ENCODE measurements around the gene CDC123.

Gene CDC123

GRCh38 chr10:12193193-12193592 is 2.8 kb upstream of the CDC123 start (continued):
- TF ChIP-seq ZNF692 (tag by site-specific recombination; IDR thresholded peaks at IDR 0.05), result 0 out of 2 replicates have a peak, but pooled peaks have one; percentile 27
- TF ChIP-seq ZNF837 (tag by site-specific recombination; IDR thresholded peaks at IDR 0.05), result no peak
- no peak for TF ChIP-seq ZSCAN23 (tag by site-specific recombination; IDR thresholded peaks at IDR 0.05)
- peak; percentile 93 for TF ChIP-seq SCRT2 (tag by site-specific recombination; IDR thresholded peaks at IDR 0.05)
- TF ChIP-seq PRDM6 (tag by site-specific recombination; IDR thresholded peaks at IDR 0.05), result peak; percentile 98
- TF ChIP-seq BCL6B (tag by site-specific recombination; IDR thresholded peaks at IDR 0.05), result peak; percentile 58
- TF ChIP-seq IKZF3 (tag by site-specific recombination; IDR thresholded peaks at IDR 0.05), result 0 out of 2 replicates have a peak, but pooled peaks have one; percentile 10
- peak; percentile 72; the same call in 1 of the 2 replicates for TF ChIP-seq ATF2 (tag by site-specific recombination; IDR thresholded peaks at IDR 0.05; ENCODE audit: low read depth)
- peak; percentile 54; the same call in 1 of the 2 replicates for TF ChIP-seq ZBTB44 (tag by site-specific recombination; IDR thresholded peaks at IDR 0.05)
- peak; percentile 7; the same call in 1 of the 2 replicates for TF ChIP-seq FEZF1 (tag by site-specific recombination; IDR thresholded peaks at IDR 0.05)
- TF ChIP-seq ZNF366 (tag by site-specific recombination; conservative IDR thresholded peaks at IDR 0.05), result peak; percentile 51; the same call in 1 of the 2 replicates
- TF ChIP-seq EGR2 (tag by site-specific recombination; IDR thresholded peaks at IDR 0.05; ENCODE audit: low read depth), result no peak
- TF ChIP-seq ZBTB48 (tag by site-specific recombination; IDR thresholded peaks at IDR 0.05), result no peak
- peak; percentile 20; the same call in 1 of the 2 replicates for TF ChIP-seq PRDM10 (tag by site-specific recombination; IDR thresholded peaks at IDR 0.05)
- TF ChIP-seq ZNF292 (tag by site-specific recombination; IDR thresholded peaks at IDR 0.05; ENCODE audit: borderline replicate concordance, low read depth), result no peak
- TF ChIP-seq ZIC2 (tag by site-specific recombination; IDR thresholded peaks at IDR 0.05), result no peak
- TF ChIP-seq ZNF76 (tag by site-specific recombination; IDR thresholded peaks at IDR 0.05; ENCODE audit: borderline replicate concordance, low read depth), result no peak
- no peak for TF ChIP-seq ZNF132 (tag by site-specific recombination; IDR thresholded peaks at IDR 0.05; ENCODE audit: borderline replicate concordance)
- no peak for TF ChIP-seq ZNF48 (tag by site-specific recombination; IDR thresholded peaks at IDR 0.05)
- TF ChIP-seq KLF9 (tag by site-specific recombination; IDR thresholded peaks at IDR 0.05; ENCODE audit: low read depth), result 0 out of 2 replicates have a peak, but pooled peaks have one; percentile 15
- TF ChIP-seq TCF7L2 (IDR thresholded peaks at IDR 0.05; ENCODE audit: borderline replicate concordance, low read depth, low read length), result no peak
- no peak for TF ChIP-seq MEIS1 (CRISPR knock-in tag; IDR thresholded peaks at IDR 0.05; ENCODE audit: borderline replicate concordance)
- peak; percentile 68; the same call in 1 of the 2 replicates for TF ChIP-seq ZNF24 (tag by site-specific recombination; IDR thresholded peaks at IDR 0.05)
- peak; percentile 60; the same call in 1 of the 2 replicates for TF ChIP-seq OSR2 (tag by site-specific recombination; IDR thresholded peaks at IDR 0.05)

Data from HEK293 (cell line).